GM21737 (cell line): ENCODE measurements around the gene UBE3D.
A peak's percentile ranks its signal among the peaks of the same experiment; 100 is the strongest.

Experiments used
- ATAC-seq: cut with Tn5 transposase; IDR thresholded peaks from one replicate; pipeline ENCODE4 v1.9.1; 2021; ENCODE audit warnings: mild to moderate bottlenecking, moderate library complexity; ENCODE audit not compliant: unreplicated experiment

UBE3D gene, protein sequence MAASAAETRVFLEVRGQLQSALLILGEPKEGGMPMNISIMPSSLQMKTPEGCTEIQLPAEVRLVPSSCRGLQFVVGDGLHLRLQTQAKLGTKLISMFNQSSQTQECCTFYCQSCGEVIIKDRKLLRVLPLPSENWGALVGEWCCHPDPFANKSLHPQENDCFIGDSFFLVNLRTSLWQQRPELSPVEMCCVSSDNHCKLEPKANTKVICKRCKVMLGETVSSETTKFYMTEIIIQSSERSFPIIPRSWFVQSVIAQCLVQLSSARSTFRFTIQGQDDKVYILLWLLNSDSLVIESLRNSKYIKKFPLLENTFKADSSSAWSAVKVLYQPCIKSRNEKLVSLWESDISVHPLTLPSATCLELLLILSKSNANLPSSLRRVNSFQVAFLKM

GRCh38 chr6:83065511-83066192 lies at the start of gene UBE3D:
Gene UBE3D, minus strand, starts transcription at chr6:83065841. Its CDS starts 123 bp downstream, at chr6:83065718.
- peak; percentile 61 for ATAC-seq

GRCh38 chr6:83114164-83114563 lies 48.5 kb upstream of the UBE3D start:
- ATAC-seq: no peak

DNA sequence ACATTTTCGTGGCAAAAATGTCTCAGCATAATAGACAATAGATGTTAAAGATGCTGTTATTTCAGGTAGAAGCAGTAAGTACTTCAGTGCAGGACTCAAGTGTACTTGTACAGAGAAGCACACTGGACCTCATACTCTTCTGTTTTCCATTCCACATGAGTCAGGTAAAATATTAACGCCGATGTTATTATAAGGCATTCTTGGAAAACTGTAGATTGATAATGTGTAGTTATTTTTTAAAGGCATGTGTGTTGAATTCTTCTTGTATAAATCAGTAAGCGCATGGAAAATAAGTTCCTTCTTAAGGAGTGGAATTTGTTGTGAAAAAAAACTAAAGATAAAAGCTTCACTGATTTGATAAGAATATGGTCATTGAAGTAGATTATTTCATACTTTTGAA lies 47.6 kb upstream of the UBE3D start:
- ATAC-seq: no peak

DNA sequence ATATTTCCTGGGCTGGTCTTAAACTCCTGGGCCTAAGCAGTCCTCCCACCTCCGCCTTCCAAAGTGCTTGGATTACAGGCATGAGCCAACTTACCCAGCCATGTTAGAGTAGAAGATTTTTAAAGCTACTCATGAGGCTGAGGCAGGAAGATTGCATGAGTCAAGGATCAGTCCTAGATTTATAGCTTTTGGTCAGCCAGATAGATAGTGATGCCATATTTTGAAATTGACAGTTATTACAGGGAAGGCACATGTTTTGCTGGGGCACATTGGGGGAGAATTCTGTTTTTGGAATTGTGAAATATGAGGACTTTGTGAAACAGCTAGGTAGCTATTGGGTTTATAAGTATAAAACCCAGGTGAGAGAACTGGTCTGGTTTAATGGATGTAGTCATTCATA lies 42.7 kb upstream of the UBE3D start:
- ATAC-seq: no peak

GRCh38 chr6:83098589-83098988 lies 32.9 kb upstream of the UBE3D start:
- ATAC-seq: no peak

GRCh38 chr6:83097675-83098074 lies 32.0 kb upstream of the UBE3D start:
- ATAC-seq: no peak

DNA sequence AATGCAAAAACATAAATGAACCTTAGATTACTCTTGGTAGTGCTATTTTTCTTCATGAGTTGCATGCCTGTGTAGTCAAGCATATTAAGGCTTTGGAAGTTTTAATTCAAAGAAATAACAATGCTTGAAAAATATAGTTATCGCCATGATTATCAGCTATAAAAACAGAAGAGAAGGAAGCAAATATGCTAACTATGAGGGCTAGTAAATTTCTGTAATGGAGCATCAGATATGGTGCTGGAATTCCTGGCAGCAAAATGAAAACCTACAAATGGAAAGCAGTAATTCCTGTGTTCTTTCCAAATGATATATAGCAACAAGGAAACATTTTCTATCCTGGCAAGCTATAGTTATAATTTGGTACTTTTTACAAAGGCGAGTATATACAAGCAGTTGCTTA lies 31.6 kb upstream of the UBE3D start:
- ATAC-seq: no peak

- ATAC-seq: no peak
These were observed 31.1 kb upstream of the UBE3D start for GRCh38 chr6:83096791-83097190.

GRCh38 chr6:83092756-83093399 lies 27.2 kb upstream of the UBE3D start:
- no peak for ATAC-seq

DNA sequence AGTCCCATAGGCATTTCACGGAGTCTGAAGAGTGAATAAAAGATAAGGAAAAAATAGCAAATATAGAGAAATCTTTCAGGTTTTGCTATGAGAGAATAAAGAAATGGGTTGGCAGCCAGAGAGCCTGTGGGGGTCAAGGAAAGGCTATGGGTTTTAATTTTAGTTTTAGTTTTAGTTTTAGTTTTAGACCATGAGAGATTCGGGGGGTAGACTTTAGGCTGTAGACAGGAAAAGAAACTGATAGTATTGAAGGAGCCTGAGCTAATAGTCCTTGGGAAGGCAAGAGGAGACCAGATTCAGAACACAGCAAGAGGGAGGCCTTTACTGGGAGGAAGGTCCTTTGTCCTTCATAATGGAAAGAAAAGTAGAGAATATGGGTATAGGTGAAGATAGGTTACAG lies 21.1 kb upstream of the UBE3D start:
- ATAC-seq: peak; percentile 99

DNA sequence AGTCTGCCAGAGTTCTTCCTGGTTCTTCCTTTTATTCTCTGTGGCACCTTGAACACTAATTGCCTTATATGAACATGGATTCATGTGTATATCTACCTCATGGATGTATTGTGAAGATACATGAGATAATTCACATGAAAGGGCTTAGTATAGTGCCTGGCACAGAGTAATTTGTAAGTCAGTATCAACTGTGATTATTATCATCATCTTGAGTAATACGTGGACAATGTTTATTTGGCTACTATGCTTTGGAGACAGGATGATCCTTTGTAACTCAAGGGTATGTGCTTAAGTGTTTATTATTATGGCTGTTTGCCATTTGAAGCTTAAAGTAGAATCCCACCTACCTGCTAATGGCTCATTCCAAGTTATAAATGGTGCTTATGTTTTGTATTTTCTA lies 17.8 kb upstream of the UBE3D start:
- ATAC-seq: no peak

DNA sequence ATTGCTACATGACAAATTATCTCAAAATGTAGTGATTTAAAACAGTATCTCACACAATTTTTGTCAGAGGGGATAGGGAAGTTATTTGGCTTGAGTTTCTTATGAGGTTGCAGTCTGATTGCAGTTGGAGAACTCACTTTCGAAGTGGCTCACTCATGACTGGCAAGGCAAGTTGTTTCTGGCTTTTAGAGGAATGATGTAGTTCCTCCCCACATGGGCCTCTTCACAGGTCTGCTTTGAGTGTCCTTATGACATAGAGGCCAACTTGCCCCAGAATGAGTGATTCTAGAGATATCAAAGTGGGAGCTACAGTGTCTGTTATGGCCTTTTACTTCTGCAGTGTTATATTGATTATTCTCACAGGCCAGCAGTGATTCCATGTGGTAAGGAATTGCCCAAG lies 8.0 kb upstream of the UBE3D start:
- no peak for ATAC-seq

DNA sequence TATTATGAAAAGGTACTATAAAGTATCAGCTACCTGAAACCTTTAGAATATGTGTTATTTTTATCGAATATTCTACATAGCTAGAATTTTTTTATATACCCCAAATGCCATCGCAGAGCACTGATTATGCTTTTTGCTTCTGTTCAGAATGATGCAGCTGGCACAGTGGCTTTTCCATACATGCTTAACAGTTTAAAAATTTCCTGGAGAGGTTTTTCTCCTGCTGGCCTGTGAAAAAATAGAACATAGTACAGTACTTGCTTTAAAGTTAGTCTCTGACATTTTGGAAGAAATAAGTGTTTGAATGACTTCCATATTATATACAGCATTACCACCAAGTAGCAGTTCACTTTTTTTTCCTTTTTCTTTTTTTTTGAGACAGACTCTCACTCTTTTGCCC lies 7.1 kb upstream of the UBE3D start:
- no peak for ATAC-seq

GRCh38 chr6:83071707-83072106 lies 6.1 kb upstream of the UBE3D start:
- no peak for ATAC-seq

DNA sequence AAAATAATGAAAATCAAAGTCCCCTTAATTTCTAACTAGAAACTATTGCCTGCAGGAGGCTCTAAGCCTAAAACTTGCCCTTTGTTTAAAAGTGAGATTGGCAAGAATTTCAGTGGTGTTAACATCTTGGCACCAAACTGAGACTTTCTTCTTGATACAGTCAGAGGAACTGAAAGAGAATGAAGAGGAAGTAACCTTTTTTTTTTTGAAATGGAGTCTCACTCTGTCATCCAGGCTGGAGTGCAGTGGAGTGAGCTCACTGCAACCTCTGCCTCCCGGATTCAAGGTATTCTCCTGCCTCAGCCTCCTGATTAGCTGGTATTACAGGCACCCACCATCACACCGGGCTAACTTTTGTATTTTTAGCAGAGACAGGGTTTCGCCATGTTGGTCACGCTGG lies 5.4 kb upstream of the UBE3D start:
- peak; percentile 44 for ATAC-seq

GRCh38 chr6:83069633-83070032 lies 4.0 kb upstream of the UBE3D start:
- no peak for ATAC-seq

GRCh38 chr6:83068616-83069015 lies 3.0 kb upstream of the UBE3D start:
- ATAC-seq: no peak

DNA sequence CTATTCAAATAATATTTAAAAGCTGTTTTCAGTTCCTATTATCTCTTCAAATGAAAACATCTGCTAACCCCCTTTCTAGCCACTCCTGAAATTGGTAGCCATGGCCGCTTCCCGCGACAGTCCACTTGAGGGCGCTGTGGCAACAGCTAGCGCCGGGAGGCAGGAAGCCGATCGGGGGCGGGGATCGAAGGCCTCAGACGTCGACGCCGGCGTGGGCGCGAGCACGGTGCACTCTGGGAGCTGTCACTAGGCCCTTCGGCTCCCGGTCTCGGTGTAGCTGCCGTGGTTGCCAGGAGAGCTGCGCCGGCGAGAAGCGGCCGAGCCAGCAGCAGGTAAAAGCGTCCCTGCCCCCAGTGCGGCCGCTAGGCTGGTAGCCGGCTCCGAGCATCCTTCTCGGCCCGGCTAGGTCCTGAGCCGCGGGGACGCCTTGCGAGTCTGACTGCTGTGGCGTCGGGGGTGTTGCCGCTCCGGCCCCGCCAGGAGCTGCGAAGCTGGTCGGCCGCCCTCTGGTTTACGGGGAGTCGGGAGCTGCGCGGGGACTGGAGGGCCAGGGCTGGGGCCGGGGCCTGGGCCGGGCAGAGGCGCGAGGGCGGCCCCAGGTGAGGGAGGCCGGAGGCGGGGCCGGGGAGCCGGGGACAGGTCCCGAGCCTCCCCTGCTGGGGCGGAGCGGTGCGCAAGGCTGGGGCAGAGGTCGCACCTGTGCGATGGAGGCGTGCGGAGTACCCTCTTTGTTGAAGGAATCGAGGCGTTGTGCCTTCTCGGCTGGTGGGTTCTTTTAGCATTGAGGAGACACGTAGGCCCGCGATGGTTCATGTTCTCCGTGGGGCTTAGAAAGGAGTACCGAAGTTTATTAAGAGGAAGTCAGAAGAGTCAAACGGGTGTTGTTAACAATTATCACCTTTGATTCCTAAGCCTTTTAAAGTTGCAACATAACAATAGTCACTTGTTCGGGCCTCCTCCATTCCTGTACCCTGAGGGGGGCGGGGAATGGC lies 2.1 kb upstream of the UBE3D start, which contains the start of gene DOP1A:
TSS of gene DOP1A (plus strand) at position 224 of the 992 bp plus-strand sequence. CDS start 29,307 bp downstream, outside the sequence.
- ATAC-seq: peak; percentile 83

DNA sequence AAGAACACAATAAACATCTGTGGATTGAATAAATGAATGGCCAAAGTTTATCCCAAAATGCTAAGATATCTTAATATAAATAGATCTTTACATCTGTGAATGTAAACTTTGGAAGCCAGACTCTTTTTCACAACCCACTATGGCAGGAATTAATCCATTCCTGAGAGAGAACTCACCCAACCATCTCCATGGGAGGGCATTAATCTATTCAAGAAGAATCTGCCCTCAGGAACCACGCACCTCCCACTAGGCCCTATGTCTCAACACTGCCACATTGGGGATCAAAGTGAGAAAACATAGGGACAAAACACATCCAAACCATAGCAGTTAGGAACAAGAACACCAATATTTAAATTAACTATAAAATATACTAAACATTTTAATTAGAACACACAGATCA lies 3.4 kb downstream of the UBE3D start:
- no peak for ATAC-seq

GRCh38 chr6:83061190-83061589 lies 4.5 kb downstream of the UBE3D start:
- no peak for ATAC-seq
